ENCODE results near the gene CDK7.
"Not testable (repeated sequence)": the region's sequence is repeated elsewhere in the genome, so short reads cannot be mapped to it uniquely, and the experiment has no call there.

CDK7 gene

GRCh38 chr5:69238760-69239251, 4.1 kb downstream of the CDK7 start:
- no peak for DNase-seq

- DNase-seq, result no peak
Observed at GRCh38 chr5:69242215-69242927, 7.7 kb downstream of the CDK7 start.

- DNase-seq, result no peak
Observed at GRCh38 chr5:69245031-69245430, 10.3 kb downstream of the CDK7 start.

- no peak for DNase-seq
Observed at GRCh38 chr5:69248019-69248418, 13.3 kb downstream of the CDK7 start.

GRCh38 chr5:69250593-69250992, 15.9 kb downstream of the CDK7 start:
- no peak for DNase-seq

- DNase-seq, result no peak
Observed at GRCh38 chr5:69252437-69252836, 17.8 kb downstream of the CDK7 start.

- DNase-seq, result not testable (repeated sequence)
Observed at GRCh38 chr5:69255940-69256339, 21.3 kb downstream of the CDK7 start.

- DNase-seq, result no peak
Observed at GRCh38 chr5:69257577-69257976, 22.9 kb downstream of the CDK7 start.

- DNase-seq, result no peak
Observed at GRCh38 chr5:69261034-69261433, 26.3 kb downstream of the CDK7 start.

GRCh38 chr5:69265931-69266330, 31.2 kb downstream of the CDK7 start:
- DNase-seq, result no peak

GRCh38 chr5:69268899-69269298, 34.2 kb downstream of the CDK7 start:
- DNase-seq, result no peak

- DNase-seq, result no peak
Observed at GRCh38 chr5:69270840-69271239, 36.2 kb downstream of the CDK7 start.

GRCh38 chr5:69271376-69271775, 36.7 kb downstream of the CDK7 start:
- DNase-seq, result no peak

GRCh38 chr5:69275563-69275962, 40.9 kb downstream of the CDK7 start:
- no peak for DNase-seq

GRCh38 chr5:69276422-69277174, 41.9 kb downstream of the CDK7 start:
- no peak for DNase-seq

GRCh38 chr5:69279517-69279916, 44.8 kb downstream of the CDK7 start:
- no peak for DNase-seq

- no peak for DNase-seq
Observed at GRCh38 chr5:69281114-69281513, 46.4 kb downstream of the CDK7 start.

GRCh38 chr5:69284203-69284602, 49.5 kb downstream of the CDK7 start:
- no peak for DNase-seq

- no peak for DNase-seq
Observed at GRCh38 chr5:69285448-69286116, 50.9 kb downstream of the CDK7 start.

- no peak for DNase-seq
Observed at GRCh38 chr5:69288069-69288468, 53.4 kb downstream of the CDK7 start.

- no peak for DNase-seq
Observed at GRCh38 chr5:69288688-69289087, 54.0 kb downstream of the CDK7 start.

GRCh38 chr5:69292306-69292705, 57.6 kb downstream of the CDK7 start:
- DNase-seq, result no peak

- no peak for DNase-seq
Observed at GRCh38 chr5:69293882-69294281, 59.2 kb downstream of the CDK7 start.

Measured in NCI-H2081 treated with DMSO at 0.1 percent for 48 hours (cell line).